Epidermal melanocyte (primary cell): ENCODE measurements around the gene KLF7.

Source experiments
- DNase-seq: peaks from one replicate; pipeline ENCODE4 v3.0.0; 2011; ENCODE audit warnings: low spot score; ENCODE audit not compliant: insufficient read length

Gene KLF7

GRCh38 chr2:207150284-207150683 lies 15.5 kb downstream of the KLF7 start:
- no peak for DNase-seq

- no peak for DNase-seq
Observed at GRCh38 chr2:207149249-207150213, 16.2 kb downstream of the KLF7 start.

GRCh38 chr2:207148020-207148419 lies 17.7 kb downstream of the KLF7 start:
- no peak for DNase-seq

GRCh38 chr2:207144173-207144785 lies 21.5 kb downstream of the KLF7 start:
- no peak for DNase-seq

- DNase-seq = no peak
Observed at GRCh38 chr2:207143215-207144172, 22.3 kb downstream of the KLF7 start.

GRCh38 chr2:207142461-207142860 lies 23.3 kb downstream of the KLF7 start:
- no peak for DNase-seq

GRCh38 chr2:207141386-207141785 lies 24.4 kb downstream of the KLF7 start:
- no peak for DNase-seq

GRCh38 chr2:207140265-207140664 lies 25.5 kb downstream of the KLF7 start:
- no peak for DNase-seq

- DNase-seq = no peak
Observed at GRCh38 chr2:207139552-207139951, 26.2 kb downstream of the KLF7 start.

- no peak for DNase-seq
Observed at GRCh38 chr2:207138627-207139297, 27.0 kb downstream of the KLF7 start.

GRCh38 chr2:207137596-207138337 lies 28.0 kb downstream of the KLF7 start:
- no peak for DNase-seq

- DNase-seq = no peak
Observed at GRCh38 chr2:207136874-207137273, 28.9 kb downstream of the KLF7 start.

- DNase-seq = no peak
Observed at GRCh38 chr2:207135801-207136457, 29.8 kb downstream of the KLF7 start.

GRCh38 chr2:207135340-207135739 lies 30.4 kb downstream of the KLF7 start:
- no peak for DNase-seq

GRCh38 chr2:207133820-207134519 lies 31.8 kb downstream of the KLF7 start:
- no peak for DNase-seq

GRCh38 chr2:207133458-207133819 lies 32.3 kb downstream of the KLF7 start:
- DNase-seq = no peak

GRCh38 chr2:207132019-207132418 lies 33.7 kb downstream of the KLF7 start:
- DNase-seq = no peak

- DNase-seq = no peak
Observed at GRCh38 chr2:207131594-207131993, 34.2 kb downstream of the KLF7 start.

GRCh38 chr2:207130958-207131521 lies 34.7 kb downstream of the KLF7 start:
- no peak for DNase-seq
